ENCODE results near the gene DRC7.

DRC7 gene

GRCh38 chr16:57734925-57735754, 40.5 kb downstream of the DRC7 start:
- peak; percentile 100 for DNase-seq (ENCODE audit: extremely low read depth, low read depth)
- no peak for TF ChIP-seq CTCF (IDR thresholded peaks at IDR 0.05; ENCODE audit: low read depth, low read length)

DNA sequence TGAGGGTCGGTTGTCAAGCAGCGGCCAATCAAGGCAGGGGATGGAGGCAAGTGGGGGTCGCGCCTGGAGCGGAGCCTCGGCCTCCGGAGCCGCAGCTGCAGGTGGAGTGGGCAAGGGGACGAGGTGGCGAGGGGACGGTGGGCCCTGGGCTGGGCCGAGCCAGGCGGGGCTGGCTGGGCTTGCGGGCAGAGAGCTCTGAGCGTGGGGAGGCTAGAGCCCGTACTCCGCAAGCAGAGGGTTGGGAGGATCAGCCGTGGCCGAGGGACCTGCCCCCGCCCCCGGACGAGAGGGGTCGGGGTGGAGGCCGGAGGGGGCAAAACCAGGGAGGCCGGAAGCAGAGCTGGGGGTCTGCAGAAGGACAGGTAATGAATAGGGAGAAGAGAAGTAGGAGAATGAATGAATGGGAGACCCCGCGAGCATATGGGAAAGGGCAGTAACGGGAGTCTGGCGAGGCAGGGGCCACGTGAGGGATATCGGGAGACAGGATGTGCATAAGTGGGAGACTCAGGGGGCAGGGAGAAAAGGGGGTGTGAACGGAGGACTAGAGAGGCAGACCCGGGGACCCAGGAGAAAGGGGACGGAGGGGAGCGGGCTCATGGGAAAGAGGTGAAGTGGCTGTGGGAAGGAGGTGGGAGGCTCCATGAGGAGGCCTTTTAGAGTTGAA, 41.3 kb downstream of the DRC7 start, which contains the start of gene KATNB1:
KATNB1 (plus strand) TSS at position 16 of the 664 bp plus-strand sequence. CDS start 1,474 bp downstream, outside the sequence.
- no peak for TF ChIP-seq CTCF (IDR thresholded peaks at IDR 0.05; ENCODE audit: low read depth, low read length)
- DNase-seq (ENCODE audit: extremely low read depth, low read depth): no peak

DNA sequence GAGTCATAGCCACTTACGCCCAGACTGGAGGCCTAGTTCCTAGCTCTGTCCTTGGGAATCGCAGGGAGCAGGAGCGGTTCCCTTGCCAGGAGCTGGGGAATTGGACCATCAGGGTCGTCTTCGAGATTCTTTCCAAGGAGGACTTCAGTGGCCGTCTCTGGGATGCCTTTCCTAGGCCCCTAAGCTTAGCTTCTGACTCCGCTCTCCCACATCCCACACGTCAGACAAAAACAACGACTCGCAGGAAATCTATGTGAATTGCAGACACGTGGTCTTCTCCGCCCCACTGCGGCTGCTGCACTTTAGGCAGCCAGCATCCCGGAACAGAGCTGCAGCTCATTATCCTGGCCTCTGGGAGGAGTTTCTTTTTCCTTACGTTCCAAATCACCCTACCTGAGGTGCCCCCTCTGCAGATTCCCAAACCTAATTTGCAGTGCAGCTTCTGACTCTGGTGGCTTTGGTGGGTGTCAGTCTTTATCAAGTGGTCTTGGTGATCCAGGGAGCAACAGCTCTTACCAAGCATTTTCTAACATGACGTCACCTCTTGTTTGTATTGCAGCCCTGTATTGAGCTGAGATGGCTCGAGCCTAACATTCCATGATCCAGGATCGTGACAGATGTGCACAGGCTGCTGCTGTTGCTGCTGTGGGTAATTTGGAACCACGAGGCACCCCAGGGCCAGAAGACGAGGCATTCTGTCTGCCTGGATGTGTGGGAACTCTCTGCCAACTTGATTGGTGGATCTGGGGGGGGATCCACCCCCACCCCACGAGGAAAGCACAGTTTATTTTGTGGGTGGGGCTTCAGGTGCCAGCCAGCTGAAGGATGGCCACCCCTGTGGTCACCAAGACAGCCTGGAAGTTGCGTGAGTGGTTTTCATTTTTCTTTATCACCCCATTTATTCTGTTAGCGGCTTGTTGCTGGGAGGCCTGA, 42.1 kb downstream of the DRC7 start:
- TF ChIP-seq CTCF (IDR thresholded peaks at IDR 0.05; ENCODE audit: low read depth, low read length): peak; percentile 6
- DNase-seq (ENCODE audit: extremely low read depth, low read depth): peak; percentile 23

- no peak for TF ChIP-seq CTCF (IDR thresholded peaks at IDR 0.05; ENCODE audit: low read depth, low read length)
- DNase-seq (ENCODE audit: extremely low read depth, low read depth): no peak
Observed at GRCh38 chr16:57738844-57739243, 44.2 kb downstream of the DRC7 start.

- TF ChIP-seq CTCF (IDR thresholded peaks at IDR 0.05; ENCODE audit: low read depth, low read length): no peak
- DNase-seq (ENCODE audit: extremely low read depth, low read depth): no peak
Observed at GRCh38 chr16:57739756-57740422, 45.3 kb downstream of the DRC7 start.

GRCh38 chr16:57740423-57741071, 45.9 kb downstream of the DRC7 start:
- DNase-seq (ENCODE audit: extremely low read depth, low read depth): no peak
- no peak for TF ChIP-seq CTCF (IDR thresholded peaks at IDR 0.05; ENCODE audit: low read depth, low read length)
